GM19240 (cell line): Measurements from ENCODE around the gene TMEM121.

Experiments used
- DNase-seq: peaks from one replicate; pipeline ENCODE4 v3.0.0; 2011; ENCODE audit warnings: low spot score; ENCODE audit not compliant: insufficient read length

Gene TMEM121

GRCh38 chr14:105525861-105526775 lies at the start of gene TMEM121:
TMEM121 (plus strand) TSS chr14:105526583; CDS start chr14:105528835, 2,252 bp downstream.
- no peak for DNase-seq

DNA sequence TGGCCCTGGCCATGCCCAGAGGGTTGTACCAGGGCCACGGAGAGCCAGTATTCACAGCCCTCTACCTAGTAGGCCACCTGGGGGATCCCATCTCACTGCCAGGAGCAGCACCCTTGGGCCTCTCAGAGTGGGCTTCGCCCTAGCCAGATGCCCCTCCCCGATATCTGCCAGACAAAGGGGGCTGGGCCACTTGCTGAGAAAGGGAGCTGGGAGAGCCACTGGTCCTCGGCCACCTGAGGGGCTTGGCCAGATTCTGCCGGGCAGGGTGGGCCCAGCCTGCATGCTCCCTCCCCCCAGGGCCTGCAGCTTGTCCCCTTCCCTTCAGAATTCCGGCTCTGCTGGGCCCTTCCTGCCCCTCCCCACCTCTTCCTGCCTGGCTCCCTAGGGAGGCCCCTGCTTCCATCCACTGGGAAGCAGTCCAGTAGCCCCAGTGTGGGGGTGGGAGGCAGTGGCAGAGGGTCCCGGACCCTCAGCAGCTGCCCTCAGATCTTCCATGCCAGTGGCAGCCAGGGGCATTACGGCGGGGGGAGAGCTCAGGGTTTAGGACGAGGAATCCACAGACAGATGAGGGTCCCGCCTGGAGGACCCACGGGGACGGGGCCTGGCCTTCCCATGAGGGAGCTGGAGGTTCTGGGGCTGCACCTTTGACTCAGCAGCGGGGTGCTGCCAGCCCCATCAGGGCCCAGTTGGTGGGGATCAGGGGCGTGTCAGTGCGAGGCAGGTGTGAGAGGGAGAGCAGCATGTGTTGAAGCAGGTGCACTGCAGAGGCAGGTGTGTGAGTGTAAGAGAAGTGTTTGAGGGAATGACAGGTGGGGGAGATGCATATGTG lies 49.3 kb upstream of the TMEM121 start:
- DNase-seq, result no peak

GRCh38 chr14:105477660-105478397 lies 48.6 kb upstream of the TMEM121 start:
- no peak for DNase-seq

- DNase-seq, result no peak
Measured at GRCh38 chr14:105478398-105479251, 47.8 kb upstream of the TMEM121 start.

- no peak for DNase-seq
Measured at GRCh38 chr14:105479431-105480158, 46.8 kb upstream of the TMEM121 start.

- DNase-seq, result no peak
Measured at GRCh38 chr14:105480199-105480746, 46.1 kb upstream of the TMEM121 start.

DNA sequence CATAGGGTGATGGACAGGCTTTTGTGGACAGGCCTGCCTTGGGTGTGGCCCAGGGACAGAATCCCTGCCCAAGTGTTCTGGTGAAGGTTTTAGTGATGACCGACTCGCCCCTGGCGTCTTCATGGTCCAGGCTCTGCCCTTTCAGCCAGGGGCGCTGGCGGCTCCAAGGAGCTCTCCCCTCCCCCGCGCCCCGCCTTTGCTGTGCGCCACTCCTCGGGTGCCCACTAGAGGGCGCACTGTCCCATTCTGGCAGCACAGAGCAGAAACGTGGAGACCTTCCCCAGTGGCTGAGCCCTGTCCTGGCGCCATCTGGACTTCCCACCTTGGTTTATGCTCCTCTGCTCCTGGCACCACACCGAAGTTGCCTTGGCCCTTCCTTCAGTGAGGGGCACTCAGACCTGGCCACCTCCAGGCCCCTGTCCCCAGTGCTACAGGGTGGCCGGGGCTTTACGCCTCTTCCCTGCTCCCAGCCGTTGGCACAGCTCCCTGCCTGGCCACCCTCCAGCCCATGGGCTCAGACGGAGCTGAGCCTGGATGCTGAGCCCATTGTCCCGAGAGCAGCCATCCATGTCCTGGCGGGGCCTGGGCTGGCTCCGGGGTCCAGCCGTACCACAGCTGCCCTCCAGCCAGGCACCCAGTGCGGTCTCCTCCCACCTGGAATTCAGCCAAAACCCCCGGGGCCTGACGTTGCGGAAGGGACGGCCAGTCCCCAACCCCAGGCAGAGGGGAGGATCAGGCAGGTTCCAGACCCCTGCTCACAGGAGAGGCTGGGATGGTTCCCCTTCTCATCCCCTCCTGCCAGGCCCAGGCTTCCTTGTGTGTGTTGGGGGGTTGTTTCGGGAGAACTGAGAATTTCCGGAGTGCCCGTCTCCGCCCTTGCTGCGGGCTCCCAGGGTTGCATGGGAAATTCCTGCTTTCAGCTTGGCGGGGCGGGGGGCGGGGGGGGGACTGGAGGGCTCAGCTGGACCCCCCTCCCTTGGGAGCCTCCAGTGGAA lies 45.3 kb upstream of the TMEM121 start:
- DNase-seq, result peak; percentile 99

DNA sequence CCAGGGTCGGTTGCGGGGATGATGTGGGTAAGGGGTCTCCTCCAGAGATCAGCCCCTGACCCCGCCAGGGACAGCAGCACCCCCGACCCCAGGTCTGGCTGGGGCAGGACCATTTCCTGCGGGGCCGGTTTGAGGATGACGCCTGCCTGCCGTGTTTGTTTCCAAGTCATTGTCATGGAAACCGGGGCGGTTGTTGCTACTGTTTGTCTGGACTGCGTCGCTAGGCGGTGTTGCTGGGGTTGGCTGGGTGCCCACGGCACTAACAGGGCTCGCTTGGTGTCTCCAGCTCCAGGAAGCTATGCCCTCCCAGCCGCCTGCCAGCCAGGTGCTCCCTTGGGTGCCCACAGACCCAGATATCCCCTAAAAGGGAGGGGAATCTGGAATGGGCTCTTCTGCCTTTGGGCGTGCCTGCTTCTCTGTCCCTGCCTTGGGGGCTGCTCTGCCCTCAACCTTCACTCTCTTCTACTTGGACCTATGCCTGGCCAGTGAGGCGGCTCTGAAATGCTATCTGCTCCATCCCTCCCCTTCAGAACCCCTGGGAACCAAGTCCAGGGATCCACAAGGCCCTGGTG lies 44.4 kb upstream of the TMEM121 start:
- peak; percentile 98 for DNase-seq

DNA sequence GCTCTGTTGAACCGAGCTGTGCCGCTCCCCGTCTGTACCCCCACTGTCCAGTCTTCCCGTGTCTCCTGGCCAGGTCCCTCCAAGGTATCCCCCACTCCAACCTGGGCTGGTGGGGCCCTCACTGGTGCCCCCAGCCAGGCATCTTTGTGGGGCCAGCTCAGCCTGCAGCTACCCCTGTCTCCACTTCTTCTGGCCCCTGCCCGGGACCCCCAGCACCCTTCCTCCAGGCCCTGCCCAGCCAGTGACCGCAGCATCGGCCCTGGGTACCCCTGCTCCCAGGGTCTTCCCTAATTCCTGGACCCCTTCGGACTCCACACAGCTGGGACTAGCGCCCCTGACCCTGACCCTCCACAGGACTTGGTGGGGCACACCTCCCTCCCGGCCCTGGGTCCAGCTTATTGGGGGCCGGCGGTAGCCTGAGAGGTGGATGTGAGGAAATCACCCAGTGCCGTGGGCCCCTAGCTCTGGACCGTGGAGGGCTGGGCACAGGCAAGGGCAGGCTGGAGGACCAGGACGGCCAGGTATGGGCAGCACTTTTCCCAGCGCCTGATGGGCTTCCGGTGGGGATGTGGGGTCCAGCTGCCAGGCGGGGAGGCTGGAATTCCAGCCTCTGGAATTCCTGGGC lies 43.8 kb upstream of the TMEM121 start:
- DNase-seq, result no peak

DNA sequence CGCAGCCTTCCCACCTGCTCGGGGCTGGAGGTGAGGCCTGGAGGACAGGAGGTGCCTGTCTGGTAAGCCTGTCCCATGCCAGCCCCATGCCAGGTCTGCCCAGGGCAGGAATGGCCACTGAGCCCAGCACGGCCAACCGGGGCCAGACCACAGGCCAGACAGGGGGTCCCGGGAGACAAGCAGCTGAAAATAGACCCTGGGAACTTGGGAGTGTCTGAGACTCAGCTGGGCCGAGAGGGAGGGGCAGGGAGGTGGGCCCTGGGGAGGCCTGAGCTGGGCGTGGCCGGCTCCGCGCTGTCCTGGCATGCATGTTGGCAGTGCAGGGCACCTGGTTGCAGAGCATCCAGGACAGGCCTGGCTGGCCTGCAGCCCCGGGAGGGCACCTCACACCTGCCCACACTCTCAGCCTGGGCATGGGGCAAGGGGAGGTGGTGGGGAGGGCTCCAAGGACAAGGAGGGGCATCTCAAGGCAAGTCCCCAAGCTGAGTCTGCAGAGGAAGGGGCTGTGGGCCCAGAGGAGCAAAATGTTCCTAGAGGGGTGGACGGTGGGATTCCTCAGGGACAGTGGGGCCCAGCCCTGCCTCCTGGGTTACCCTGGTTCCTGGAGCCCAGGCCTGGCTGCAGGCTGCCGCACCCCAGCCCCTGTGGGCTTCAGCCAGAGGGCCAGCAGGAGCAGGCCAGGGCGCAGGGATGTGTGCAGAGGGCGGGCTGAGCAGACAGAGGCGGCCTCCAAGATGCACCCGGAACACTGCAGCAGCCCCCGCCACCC lies 42.9 kb upstream of the TMEM121 start:
- DNase-seq, result no peak

DNA sequence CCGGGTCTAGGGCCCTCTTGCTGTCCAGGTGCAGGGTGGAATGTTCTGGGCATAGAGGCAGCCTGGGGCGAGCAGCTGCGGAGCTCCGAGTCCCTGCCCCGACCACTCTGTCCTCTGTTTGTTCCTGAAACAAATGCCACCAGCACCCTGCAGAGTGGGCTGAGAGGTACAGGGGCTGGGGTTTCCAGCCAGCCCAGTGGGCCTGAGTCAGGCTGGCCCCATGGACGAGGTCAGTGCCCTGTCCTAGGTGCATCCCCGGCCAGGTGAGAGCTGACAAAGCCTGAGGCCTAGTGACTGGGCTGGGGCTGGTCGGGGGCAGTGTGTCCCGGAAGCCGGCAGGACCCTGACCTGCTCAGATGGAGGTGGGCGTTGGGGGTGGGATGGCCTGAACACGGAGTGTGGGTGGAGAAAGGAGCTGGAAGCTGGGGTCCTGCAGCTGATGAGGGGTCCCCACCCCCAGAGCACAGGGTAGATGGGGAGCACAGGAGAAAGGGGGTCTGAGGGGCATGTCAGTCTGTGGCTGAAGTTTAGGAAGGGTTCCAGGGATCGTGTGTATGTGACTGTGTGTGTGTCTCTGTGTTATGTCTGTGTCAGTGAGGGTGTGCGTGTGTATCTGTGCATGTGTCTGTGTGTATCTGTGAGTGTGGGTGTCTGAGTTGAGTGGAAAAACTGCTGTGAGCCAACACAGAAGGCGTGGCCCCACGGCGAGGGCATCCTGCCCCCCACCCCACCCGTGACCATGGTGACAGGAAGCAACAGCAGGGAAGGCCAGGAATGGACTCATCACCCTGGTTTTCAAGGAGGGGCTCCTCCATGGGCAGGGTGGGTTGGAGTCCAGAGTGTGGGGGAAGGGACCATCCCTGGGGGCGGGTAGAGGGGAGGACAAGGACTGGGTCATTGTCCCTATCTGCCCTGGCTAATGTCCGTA lies 42.0 kb upstream of the TMEM121 start:
- no peak for DNase-seq

- no peak for DNase-seq
Measured at GRCh38 chr14:105484997-105485393, 41.4 kb upstream of the TMEM121 start.

DNA sequence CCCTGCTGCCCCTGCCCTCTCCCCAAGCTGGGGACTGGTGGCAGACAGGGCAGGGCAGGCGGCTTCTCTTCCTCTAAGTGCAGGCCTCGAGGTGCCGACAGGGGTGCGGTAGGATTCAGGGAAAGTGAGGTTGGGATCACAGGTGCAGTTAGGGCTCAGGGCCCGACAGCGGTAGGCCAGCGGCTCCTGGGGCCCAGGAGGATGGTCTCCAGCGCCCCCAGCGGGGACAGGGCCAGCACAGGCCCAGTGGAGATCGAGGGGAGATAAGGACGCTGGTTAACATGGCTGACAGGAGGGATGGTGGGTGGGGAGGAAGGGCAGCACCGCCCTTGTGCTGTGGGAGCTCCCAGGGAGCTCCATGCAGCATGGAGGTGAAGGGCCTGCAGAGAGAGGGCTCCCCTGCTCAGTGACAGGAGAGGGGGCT lies 40.6 kb upstream of the TMEM121 start:
- no peak for DNase-seq

- DNase-seq, result no peak
Measured at GRCh38 chr14:105486163-105486973, 40.0 kb upstream of the TMEM121 start, which contains the start of gene CRIP1. CRIP1 (plus strand) TSS chr14:105486886; CDS start chr14:105487260, 374 bp downstream.

GRCh38 chr14:105486974-105487448 lies 39.4 kb upstream of the TMEM121 start:
- no peak for DNase-seq
